RPMI7951 (cell line): Measurements from ENCODE around the gene PLPP3. TPM values are rescaled to one million over a fixed set of nuclear protein-coding genes. Genes with fewer than 3 reads are reported as not detected.

Source experiments
- DNase-seq: peaks from one replicate; pipeline ENCODE4 v3.0.0-alpha.2; 2012; ENCODE audit warnings: low read depth
- total RNA-seq: library from RNA; depleted of rRNA; stranded (reverse); fragments of >200 nt; shearing (Covaris generic); gene quantifications from 2 replicates; pipeline ENCODE4 v1.2.3, GENCODE V29; 2014

Gene PLPP3
- total RNA-seq, 1 experiment from 2014 or later: 19.7 TPM

- DNase-seq: no peak
Measured at GRCh38 chr1:56547977-56548376, 31.4 kb downstream of the PLPP3 start.

DNA sequence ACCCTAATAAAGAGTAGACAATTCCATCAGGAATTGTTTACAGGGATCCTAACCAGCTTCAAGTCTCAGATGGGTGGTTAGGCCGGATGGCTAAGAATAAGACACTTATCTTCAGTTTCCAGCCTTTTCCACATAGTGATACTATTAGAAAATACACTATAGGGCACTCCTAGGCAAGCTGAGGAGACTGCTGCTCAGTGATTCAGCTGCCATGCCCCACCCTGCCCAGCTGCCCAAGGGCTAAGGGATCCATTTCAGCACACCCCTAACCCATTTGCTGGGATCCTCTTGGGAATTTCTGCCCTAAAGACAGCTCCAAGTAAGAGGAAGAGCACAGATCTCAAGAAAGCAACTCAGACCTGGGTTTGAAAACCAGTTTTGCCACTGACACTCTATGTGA lies 31.9 kb downstream of the PLPP3 start:
- DNase-seq: no peak

GRCh38 chr1:56545711-56546110 lies 33.7 kb downstream of the PLPP3 start:
- no peak for DNase-seq

GRCh38 chr1:56543783-56544612 lies 35.4 kb downstream of the PLPP3 start:
- DNase-seq: no peak

DNA sequence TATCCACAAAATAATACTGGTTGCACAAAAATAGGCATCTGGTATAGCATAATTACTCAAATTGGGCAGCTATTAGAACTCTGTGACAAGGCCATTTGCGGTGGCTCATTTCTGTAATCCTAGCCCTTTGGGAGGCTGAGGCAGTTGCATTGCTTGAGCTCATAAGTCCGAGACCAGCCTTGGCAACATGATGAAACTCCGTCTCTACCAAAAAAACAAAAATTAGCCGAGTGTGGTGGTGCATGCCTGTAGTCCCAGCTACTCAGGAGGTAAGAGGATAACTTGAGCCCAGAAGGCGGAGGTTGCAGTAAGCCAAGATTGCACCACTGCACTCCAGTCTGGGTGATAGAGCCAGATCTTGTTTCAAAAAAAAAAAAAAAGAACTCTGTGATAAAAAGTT lies 36.7 kb downstream of the PLPP3 start:
- no peak for DNase-seq

GRCh38 chr1:56541408-56541807 lies 38.0 kb downstream of the PLPP3 start:
- DNase-seq: no peak

- peak; percentile 74 for DNase-seq
Measured at GRCh38 chr1:56540467-56540866, 38.9 kb downstream of the PLPP3 start.

- DNase-seq: no peak
Measured at GRCh38 chr1:56539520-56539931, 39.8 kb downstream of the PLPP3 start.

DNA sequence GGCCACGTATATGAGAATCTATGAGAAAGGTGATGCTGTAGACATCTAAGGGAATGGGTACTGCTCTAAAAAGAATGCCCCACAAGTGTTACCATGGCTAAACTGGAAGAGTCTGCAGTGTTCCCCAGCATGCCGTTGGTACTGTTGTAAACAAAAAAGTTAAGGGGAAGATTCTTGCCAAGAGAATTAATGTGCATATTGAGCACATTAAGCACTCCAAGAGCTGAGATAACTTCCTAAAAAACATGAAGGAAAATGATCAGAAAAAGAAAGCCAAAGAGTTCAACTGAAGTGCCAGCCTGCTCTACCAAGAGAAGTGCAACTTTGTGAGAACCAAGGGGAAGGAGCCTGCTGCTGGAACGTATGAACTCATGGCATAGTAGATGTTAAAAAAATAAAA lies 40.8 kb downstream of the PLPP3 start:
- no peak for DNase-seq

- no peak for DNase-seq
Measured at GRCh38 chr1:56537660-56538059, 41.7 kb downstream of the PLPP3 start.

DNA sequence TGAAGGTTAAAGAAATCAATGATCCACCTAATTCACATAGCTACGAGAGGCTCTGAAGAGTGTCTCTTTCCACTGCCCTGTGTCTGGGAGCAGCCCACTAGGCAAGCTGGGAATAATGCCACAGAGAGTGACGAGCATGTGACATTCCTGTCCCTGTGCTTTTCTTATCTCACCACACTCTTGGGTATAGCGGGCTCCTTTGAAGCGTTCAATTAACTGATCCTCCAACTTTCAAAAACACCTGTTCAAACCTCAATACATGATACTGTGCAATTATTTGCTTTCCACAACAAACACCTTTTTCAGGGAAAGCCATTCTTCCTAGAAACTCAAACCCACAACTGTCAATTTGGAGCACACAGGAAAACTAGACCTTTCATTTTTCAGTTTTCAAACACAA lies 43.4 kb downstream of the PLPP3 start:
- no peak for DNase-seq

DNA sequence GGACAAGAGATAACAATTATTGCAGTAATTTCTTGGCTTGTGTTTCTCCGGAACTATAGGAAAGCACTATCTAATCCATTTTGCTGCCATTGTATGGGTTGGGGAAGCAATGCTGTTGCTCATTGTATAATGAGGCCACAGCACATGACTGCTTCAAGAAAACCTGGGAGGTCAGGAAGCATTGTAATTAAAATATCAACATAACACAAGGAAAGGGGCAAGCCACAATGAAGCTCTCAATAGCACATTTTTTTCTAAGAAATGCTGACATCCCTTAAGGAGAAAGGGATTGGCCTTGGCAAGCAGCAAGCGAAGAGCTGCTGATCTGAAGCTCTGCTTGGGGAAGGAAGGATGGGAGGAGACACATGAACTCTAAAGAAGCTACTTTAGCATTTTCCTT lies 44.0 kb downstream of the PLPP3 start:
- DNase-seq: no peak

GRCh38 chr1:56534130-56534651 lies 45.2 kb downstream of the PLPP3 start:
- no peak for DNase-seq

- DNase-seq: no peak
Measured at GRCh38 chr1:56533621-56534020, 45.7 kb downstream of the PLPP3 start.

GRCh38 chr1:56533197-56533596 lies 46.2 kb downstream of the PLPP3 start:
- no peak for DNase-seq

- peak; percentile 64 for DNase-seq
Measured at GRCh38 chr1:56532350-56532683, 47.0 kb downstream of the PLPP3 start.

- no peak for DNase-seq
Measured at GRCh38 chr1:56531624-56532349, 47.6 kb downstream of the PLPP3 start.

DNA sequence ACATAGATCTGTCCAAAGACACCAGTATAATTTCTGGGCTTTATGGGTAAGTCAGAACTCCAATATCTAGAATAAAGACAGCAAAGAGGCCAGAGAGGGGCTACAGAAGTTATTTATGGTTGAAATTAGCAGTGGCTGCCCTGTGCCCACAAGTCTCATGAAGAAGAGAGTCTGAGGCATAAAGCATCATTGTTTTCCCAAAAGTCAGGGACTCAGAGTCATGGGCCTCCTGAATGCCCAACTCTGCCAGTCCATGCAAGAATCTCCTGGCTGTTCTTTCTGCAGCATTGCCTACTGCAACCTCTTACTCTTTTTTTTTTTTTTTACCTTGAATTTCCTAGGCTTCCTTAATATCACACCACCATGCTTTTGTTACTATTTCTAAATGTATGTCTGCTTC lies 49.6 kb downstream of the PLPP3 start:
- DNase-seq: no peak

GRCh38 chr1:56527548-56528302 lies 51.6 kb downstream of the PLPP3 start:
- DNase-seq: no peak

- DNase-seq: no peak
Measured at GRCh38 chr1:56526571-56527174, 52.7 kb downstream of the PLPP3 start.

GRCh38 chr1:56525489-56526041 lies 53.8 kb downstream of the PLPP3 start:
- peak; percentile 90 for DNase-seq

GRCh38 chr1:56524263-56524662 lies 55.1 kb downstream of the PLPP3 start:
- no peak for DNase-seq
